HepG2 (cell line): Measurements from ENCODE around the gene ZPLD1. TPM values are rescaled to one million over a fixed set of nuclear protein-coding genes. Genes with fewer than 3 reads are reported as not detected.

ENCODE experiments used
- ATAC-seq: fragments of 200-7000 bp; cut with Tn5 transposase; 3 replicates; pipeline ENCODE4 v1.9.1; 2020; ENCODE audit warnings: mild to moderate bottlenecking, moderate library complexity
- BruUV-seq: library from RNA; stranded (reverse); fragments of 400-500 nt; replicated peaks from 2 replicates; lab custom pipeline; 2021; lab: Mats Ljungman, UMichigan
- CTCF ChIA-PET: fragments of 300-600 bp; formaldehyde crosslinking; extraction: SDS; loops from one replicate; lab custom pipeline; 2021; ENCODE audit warnings: low total read pairs, inconsistent platforms, low intra/inter-chr PET ratio; lab: Yijun Ruan, JAX
- POLR2A ChIA-PET: fragments of 350-600 bp; sonication (Branson Sonifier 250); formaldehyde crosslinking; loops from one replicate; lab custom pipeline; 2020; ENCODE audit warnings: antibody characterized with exemption, inconsistent platforms; lab: Yijun Ruan, JAX
- DNase-seq: peaks from one replicate; pipeline ENCODE4 v3.0.0-alpha.2; 2015; ENCODE audit warnings: low spot score
- FAIRE-seq: peaks from 3 replicates; lab custom pipeline; 2011; peaks lifted over from hg19 to GRCh38; lab: Jason Lieb, UNC
- H2AFZ ChIP-seq: one replicate; pipeline ENCODE4 v1.6.1; 2011; ENCODE audit warnings: low read length, inconsistent platforms
- H3K27ac ChIP-seq: fragments of 300-600 bp; 3 replicates; pipeline ENCODE4 v1.8.0; 2011; ENCODE audit warnings: mixed run types, mild to moderate bottlenecking, mixed read lengths, low read length, inconsistent platforms; ENCODE audit not compliant: insufficient read depth; ENCODE audit errors: extremely low read length
- H3K27me3 ChIP-seq, 2 experiments: fragments of 200-600 bp in 1 of 2; 2 replicates in 1 of 2; 3 replicates in 1 of 2; pipeline versions ENCODE4 v1.6.0 to v1.8.0; 2011; ENCODE audit warnings: low read length in 2 of 2, mild to moderate bottlenecking in 2 of 2, moderate library complexity in 2 of 2, inconsistent platforms in 1 of 2; ENCODE audit not compliant: insufficient read depth in 2 of 2, control insufficient read depth in 1 of 2
- H3K36me3 ChIP-seq, 2 experiments: fragments of 200-600 bp in 1 of 2; replicated peaks in 1 of 2; 2 replicates in 1 of 2; 3 replicates in 1 of 2; pipeline versions ENCODE4 v1.5.1 to v1.8.0; 2011; ENCODE audit warnings: low read length in 2 of 2, inconsistent platforms in 1 of 2; ENCODE audit not compliant: insufficient read depth in 2 of 2, control insufficient read depth in 1 of 2
- H3K4me1 ChIP-seq: 2 replicates; pipeline ENCODE4 v1.5.1; 2012; ENCODE audit warnings: low read length, inconsistent platforms; ENCODE audit not compliant: insufficient read depth
- H3K4me2 ChIP-seq: 2 replicates; pipeline ENCODE4 v1.6.0; 2011; ENCODE audit warnings: low read depth, low read length, inconsistent platforms
- H3K4me3 ChIP-seq, 3 experiments: fragments of 200-600 bp in 1 of 3; sonication (generic), shearing (Covaris generic) in 1 of 3; replicated peaks in 1 of 3; 2 replicates each; pipeline ENCODE4 v1.5.1; 2011 to 2016; ENCODE audit warnings: low read length in 3 of 3, inconsistent platforms in 2 of 3, low read depth in 2 of 3, mild to moderate bottlenecking in 2 of 3, control low read depth in 1 of 3, mixed read lengths in 1 of 3; ENCODE audit not compliant: insufficient read depth in 1 of 3
- H3K79me2 ChIP-seq: one replicate; pipeline ENCODE4 v1.6.1; 2011; ENCODE audit warnings: low read length, inconsistent platforms; ENCODE audit not compliant: insufficient read depth
- H3K9ac ChIP-seq: 2 replicates; pipeline ENCODE4 v1.6.0; 2011; ENCODE audit warnings: mild to moderate bottlenecking, low read depth, low read length, inconsistent platforms; ENCODE audit not compliant: insufficient read depth
- H3K9me3 ChIP-seq: 2 replicates; pipeline ENCODE4 v1.5.1; 2012; ENCODE audit warnings: mild to moderate bottlenecking, low read length
- H4K20me1 ChIP-seq: 2 replicates; pipeline ENCODE4 v1.6.0; 2011; ENCODE audit warnings: inconsistent platforms, mild to moderate bottlenecking, low read length, moderate library complexity; ENCODE audit not compliant: insufficient read depth
- CEBPG ChIP-seq: IDR thresholded peaks from 2 replicates; pipeline ENCODE4 v1.6.1; 2016
- FOXK2 ChIP-seq: fragments of 450-650 bp; IDR thresholded peaks from 2 replicates; pipeline ENCODE4 v1.6.1; 2016
- MLXIP ChIP-seq: sonication (generic); formaldehyde crosslinking; IDR thresholded peaks from 2 replicates; pipeline ENCODE4 v1.9.0; 2021; ENCODE audit warnings: missing genetic modification reagents, borderline replicate concordance
- RARG ChIP-seq: sonication (generic); formaldehyde crosslinking; IDR thresholded peaks from 2 replicates; pipeline ENCODE4 v1.4.0; 2020; ENCODE audit warnings: low read depth, mild to moderate bottlenecking, missing genetic modification reagents
- SIX4 ChIP-seq: sonication (generic); formaldehyde crosslinking; IDR thresholded peaks from 2 replicates; pipeline ENCODE4 v1.4.0; 2020; ENCODE audit warnings: missing genetic modification reagents
- TCF12 ChIP-seq, 2 experiments: fragments of 450-650 bp in 1 of 2; sonication (generic) in 1 of 2; formaldehyde crosslinking in 1 of 2; IDR thresholded peaks; 2 replicates each; pipeline versions ENCODE4 v1.6.1 to v1.8.0; 2017 to 2022; ENCODE audit warnings: antibody characterized with exemption in 1 of 2, mild to moderate bottlenecking in 1 of 2, missing genetic modification reagents in 1 of 2, moderate library complexity in 1 of 2
- TCF7L2 ChIP-seq: IDR thresholded peaks from 2 replicates; pipeline ENCODE4 v1.6.1; 2011; ENCODE audit warnings: mild to moderate bottlenecking, low read depth, low read length, moderate library complexity
- U2AF2 ChIP-seq: fragments of 200-400 bp; formaldehyde crosslinking; IDR thresholded peaks from 2 replicates; pipeline ENCODE4 v1.6.1; 2017; ENCODE audit warnings: low read depth, mild to moderate bottlenecking, low read length
- ZBTB4 ChIP-seq: sonication (generic); formaldehyde crosslinking; IDR thresholded peaks from 2 replicates; pipeline ENCODE4 v1.4.0; 2020; ENCODE audit warnings: missing genetic modification reagents, mild to moderate bottlenecking, borderline replicate concordance
- ZBTB7A ChIP-seq: sonication (generic); formaldehyde crosslinking; IDR thresholded peaks from 2 replicates; pipeline ENCODE4 v1.8.0; 2022; ENCODE audit warnings: mild to moderate bottlenecking, missing genetic modification reagents
- ZNF10 ChIP-seq: sonication (generic); formaldehyde crosslinking; IDR thresholded peaks from 2 replicates; pipeline ENCODE4 v1.4.0; 2020; ENCODE audit warnings: mild to moderate bottlenecking, low read depth, missing genetic modification reagents, borderline replicate concordance
- ZNF501 ChIP-seq: sonication (generic); formaldehyde crosslinking; IDR thresholded peaks from 2 replicates; pipeline ENCODE4 v1.5.1; 2020; ENCODE audit warnings: mild to moderate bottlenecking, moderate library complexity, missing genetic modification reagents
- ZNF879 ChIP-seq: sonication (generic); formaldehyde crosslinking; IDR thresholded peaks from 2 replicates; pipeline ENCODE4 v1.8.1; 2023; ENCODE audit warnings: missing genetic modification reagents
- ZXDC ChIP-seq: sonication (generic); formaldehyde crosslinking; IDR thresholded peaks from 2 replicates; pipeline ENCODE4 v1.5.0; 2020; ENCODE audit warnings: mild to moderate bottlenecking, missing genetic modification reagents
- WGBS: methylation state at CpG from one replicate; pipeline ENCODE4 v1.1.6; 2017; ENCODE audit warnings: low lambda C conversion rate; 5-methylcytosine and 5-hydroxymethylcytosine counted together
- in situ Hi-C: cut with HindIII; loops from 2 replicates; pipeline ENCODE4 v1.10.0; 2017; ENCODE audit warnings: low pct_unique_long_range_greater_than_20kb; ENCODE audit not compliant: extremely low pct_ligation_motif_present
- intact Hi-C: fragments of 100-400 bp; cut with micrococcal nuclease; formaldehyde crosslinking; loops from one replicate; pipeline ENCODE4 v1.10.0; 2022; ENCODE audit not compliant: unreplicated experiment
- polyA plus RNA-seq, 8 experiments: library from polyadenylated mRNA; depleted of rRNA in 3 of 8; stranded (reverse) in 7 of 8; unstranded in 1 of 8; fragments of >200 nt; fragmentation: Illumina TruSeq in 4 of 8; extraction: Trizol in 4 of 8; gene quantifications; 2 replicates each; pipeline versions ENCODE4 v1.2.1 to v1.2.3, GENCODE V29; 2011 to 2016; ENCODE audit warnings: low read depth in 4 of 8, missing spikeins in 1 of 8, mixed read lengths in 1 of 8; ENCODE audit not compliant: insufficient read depth in 1 of 8
- total RNA-seq, 5 experiments: library from RNA; depleted of rRNA; stranded (reverse); fragments of >200 nt; fragmentation: Illumina TruSeq; extraction: Trizol; gene quantifications; 2 replicates each; pipeline ENCODE4 v1.2.3, GENCODE V29; 2016; ENCODE audit warnings: low read depth in 1 of 5

Gene ZPLD1
- total and polyA plus RNA-seq, 2 of the 13 experiments (the other 11 are each of a cell fraction or from before 2014, with no cell fraction given) = not detected

GRCh38 chr3:102449930-102450329 is 15.1 kb downstream of the ZPLD1 start:
- TF ChIP-seq ZBTB4 (no peak), ZNF879 (CRISPR knock-in tag) (no peak), TCF7L2 (no peak), ZBTB7A (CRISPR knock-in tag) (no peak), FOXK2 (no peak), ZNF10 (CRISPR knock-in tag) (no peak), SIX4 (CRISPR knock-in tag) (no peak), MLXIP (CRISPR knock-in tag) (no peak), ZNF501 (CRISPR knock-in tag) (no peak), TCF12 (IDR thresholded peaks at IDR 0.05) (no peak), TCF12 (CRISPR knock-in tag; IDR thresholded peaks at IDR 0.05) (no peak), RARG (CRISPR knock-in tag) (no peak), U2AF2 (no peak), ZXDC (CRISPR knock-in tag) (no peak), CEBPG (CRISPR knock-in tag) (no peak)
- H3K79me2 ChIP-seq = no peaks in the 10 kb centered on the region
- H3K4me2 ChIP-seq = no peak overlapping the region
- no TSS peak for BruUV-seq
- intact Hi-C loops = no loop called here
- ChIA-PET POLR2A (no interaction called here), CTCF (no interaction called here)
- no peaks in the 10 kb centered on the region for H3K27me3 ChIP-seq
- no peaks in the 10 kb centered on the region for H3K9me3 ChIP-seq
- in situ Hi-C loops = no loop called here
- ATAC-seq = no peak
- H4K20me1 ChIP-seq = no peaks in the 10 kb centered on the region
- 18% methylated on average over 3 of the region's 3 CpGs for WGBS
- H3K9ac ChIP-seq = no peak overlapping the region
- H2AFZ ChIP-seq = no peak overlapping the region
- no peak for FAIRE-seq
- H3K27ac ChIP-seq = no peak overlapping the region
- no peaks in the 10 kb centered on the region for H3K36me3 ChIP-seq
- DNase-seq = no peak
- no peaks in the 10 kb centered on the region for H3K4me1 ChIP-seq
- no peak overlapping the region for H3K4me3 ChIP-seq
